KMS-11 (cell line): Measurements from ENCODE around the gene CANT1.

Experiments used
- H2AFZ ChIP-seq: fragments of 200-600 bp; sonication (generic); 2 replicates; pipeline ENCODE4 v1.6.1; 2016; ENCODE audit warnings: antibody characterized with exemption, mixed run types, low read depth
- H3K27ac ChIP-seq: fragments of 200-600 bp; sonication (generic); 2 replicates; pipeline ENCODE4 v1.6.1; 2016; ENCODE audit warnings: mild to moderate bottlenecking, mixed run types
- H3K27me3 ChIP-seq: fragments of 200-600 bp; sonication (generic); 2 replicates; pipeline ENCODE4 v1.6.1; 2017; ENCODE audit warnings: mild to moderate bottlenecking, low read depth, mixed run types, moderate library complexity; ENCODE audit not compliant: insufficient read depth
- H3K36me3 ChIP-seq: fragments of 200-600 bp; sonication (generic); 2 replicates; pipeline ENCODE4 v1.6.1; 2017; ENCODE audit warnings: mild to moderate bottlenecking, mixed run types; ENCODE audit not compliant: insufficient read depth
- H3K4me1 ChIP-seq: fragments of 200-600 bp; sonication (generic); 2 replicates; pipeline ENCODE4 v1.6.1; 2016; ENCODE audit warnings: mild to moderate bottlenecking, low read depth, mixed run types; ENCODE audit not compliant: poor library complexity, severe bottlenecking
- H3K4me2 ChIP-seq: fragments of 200-600 bp; sonication (generic); 2 replicates; pipeline ENCODE4 v1.7.0; 2016; ENCODE audit warnings: mild to moderate bottlenecking, mixed run types
- H3K4me3 ChIP-seq: fragments of 200-600 bp; sonication (generic); IDR thresholded peaks from 2 replicates; pipeline ENCODE4 v1.6.1; 2017; ENCODE audit warnings: low read depth, low read length, mixed read lengths; ENCODE audit not compliant: insufficient read depth
- H3K79me2 ChIP-seq: fragments of 200-600 bp; sonication (generic); 2 replicates; pipeline ENCODE4 v1.6.1; 2016; ENCODE audit warnings: low read depth, mixed run types; ENCODE audit not compliant: insufficient read depth
- H3K9ac ChIP-seq: fragments of 200-600 bp; sonication (generic); 2 replicates; pipeline ENCODE4 v1.6.1; 2016; ENCODE audit warnings: mild to moderate bottlenecking, mixed run types
- H4K20me1 ChIP-seq: fragments of 200-600 bp; sonication (generic); 2 replicates; pipeline ENCODE4 v1.6.1; 2016; ENCODE audit warnings: mild to moderate bottlenecking, mixed run types; ENCODE audit not compliant: insufficient read depth
- TF ChIP-seq, protein P1 (sequence below): fragments of 200-600 bp; sonication (generic); conservative IDR thresholded peaks from 2 replicates; pipeline ENCODE4 v1.6.1; 2017; ENCODE audit warnings: low read depth, mild to moderate bottlenecking, antibody characterized with exemption, low read length, moderate library complexity, mixed read lengths

Gene CANT1

DNA sequence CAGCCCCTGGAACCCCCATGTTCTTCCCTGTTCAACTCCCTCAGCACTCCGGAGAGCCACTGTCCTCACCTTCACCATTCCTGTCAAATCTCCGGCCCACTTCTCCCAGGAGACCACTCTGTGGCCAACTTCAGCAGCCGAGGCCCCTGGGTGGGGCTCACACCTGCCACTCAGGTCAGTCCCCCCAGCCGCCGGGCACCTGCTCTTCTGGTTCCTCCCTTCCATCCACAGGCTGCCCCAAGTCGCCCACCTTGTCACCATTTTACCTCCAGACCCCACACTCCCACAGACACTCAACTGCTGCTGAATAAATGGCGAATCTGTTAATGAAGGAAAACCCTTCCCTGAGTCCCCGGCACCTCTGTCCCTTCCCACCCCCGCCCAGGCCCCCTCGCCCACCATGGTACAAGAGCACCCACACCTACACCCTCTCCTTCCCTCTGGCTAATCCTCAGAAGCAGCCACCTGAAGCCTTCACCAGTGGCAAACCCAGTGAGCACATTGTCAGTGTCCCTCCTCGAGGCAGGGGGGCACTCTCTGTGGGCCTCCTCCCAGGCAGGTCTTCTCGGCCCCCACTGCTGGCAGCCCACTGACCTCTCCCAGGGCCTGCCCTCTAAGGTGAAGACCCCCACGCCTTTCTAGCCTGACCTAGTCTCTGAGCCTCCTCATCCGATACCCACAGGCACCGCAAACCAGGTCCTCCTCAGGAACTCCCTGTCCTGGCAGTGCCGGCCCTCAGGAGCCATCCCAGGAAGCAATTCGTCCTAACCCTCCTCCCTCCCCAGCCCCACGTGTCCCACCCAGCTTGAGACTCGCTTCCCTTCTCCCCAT, 8.2 kb downstream of the CANT1 start:
- Histone ChIP-seq H3K27ac (no peak overlapping the region), H4K20me1 (no peaks in the 10 kb centered on the region), H2AFZ (no peak overlapping the region), H3K36me3 (peaks cover 9% of the 10 kb centered on the region; the same call in 1 of the 2 replicates), H3K4me3 (no peak overlapping the region), H3K27me3 (no peaks in the 10 kb centered on the region), H3K9ac (no peak overlapping the region), H3K4me1 (no peaks in the 10 kb centered on the region), H3K79me2 (peaks cover 31% of the 10 kb centered on the region; the same call in 1 of the 2 replicates), H3K4me2 (no peak overlapping the region)
- TF ChIP-seq, protein P1, sequence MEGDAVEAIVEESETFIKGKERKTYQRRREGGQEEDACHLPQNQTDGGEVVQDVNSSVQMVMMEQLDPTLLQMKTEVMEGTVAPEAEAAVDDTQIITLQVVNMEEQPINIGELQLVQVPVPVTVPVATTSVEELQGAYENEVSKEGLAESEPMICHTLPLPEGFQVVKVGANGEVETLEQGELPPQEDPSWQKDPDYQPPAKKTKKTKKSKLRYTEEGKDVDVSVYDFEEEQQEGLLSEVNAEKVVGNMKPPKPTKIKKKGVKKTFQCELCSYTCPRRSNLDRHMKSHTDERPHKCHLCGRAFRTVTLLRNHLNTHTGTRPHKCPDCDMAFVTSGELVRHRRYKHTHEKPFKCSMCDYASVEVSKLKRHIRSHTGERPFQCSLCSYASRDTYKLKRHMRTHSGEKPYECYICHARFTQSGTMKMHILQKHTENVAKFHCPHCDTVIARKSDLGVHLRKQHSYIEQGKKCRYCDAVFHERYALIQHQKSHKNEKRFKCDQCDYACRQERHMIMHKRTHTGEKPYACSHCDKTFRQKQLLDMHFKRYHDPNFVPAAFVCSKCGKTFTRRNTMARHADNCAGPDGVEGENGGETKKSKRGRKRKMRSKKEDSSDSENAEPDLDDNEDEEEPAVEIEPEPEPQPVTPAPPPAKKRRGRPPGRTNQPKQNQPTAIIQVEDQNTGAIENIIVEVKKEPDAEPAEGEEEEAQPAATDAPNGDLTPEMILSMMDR, result no peak

DNA sequence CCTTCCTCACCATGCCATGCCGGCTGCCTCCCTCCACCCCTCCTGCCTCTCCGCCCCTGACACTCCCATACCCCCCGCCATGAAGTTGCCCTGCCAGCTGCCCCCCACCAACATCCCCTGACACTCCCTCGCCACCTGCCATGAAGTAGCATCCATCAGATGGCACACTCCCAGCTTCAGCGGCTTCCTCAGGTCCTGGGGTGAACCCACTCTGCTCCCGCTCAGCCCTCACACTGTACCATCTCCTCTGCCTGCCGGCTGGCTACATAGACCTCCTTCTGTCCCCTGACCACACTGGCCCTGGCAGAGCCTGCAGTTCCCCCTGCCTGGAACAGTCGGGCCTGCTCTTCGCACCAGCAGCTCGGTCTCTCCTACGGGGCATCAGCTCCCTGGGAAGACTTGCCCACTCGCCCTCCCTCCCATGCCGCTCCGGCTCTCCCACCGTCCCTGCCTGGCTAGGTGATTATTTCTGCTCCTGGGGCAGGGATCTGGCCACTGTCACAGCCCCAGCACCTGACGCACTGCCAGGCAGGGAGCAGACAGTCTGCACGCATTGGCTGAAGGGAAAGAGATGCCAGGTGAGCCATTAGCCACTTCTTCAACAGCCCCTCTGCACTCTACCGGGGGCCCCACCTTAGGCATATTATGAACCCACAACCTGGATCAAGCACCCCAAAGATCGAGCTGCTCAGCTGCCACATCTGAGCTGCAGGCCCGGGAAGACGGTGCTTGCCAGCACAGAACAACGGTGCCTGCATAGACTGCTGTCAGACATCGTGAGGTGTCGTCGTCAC, 9.0 kb downstream of the CANT1 start:
- H3K4me1 ChIP-seq, result no peaks in the 10 kb centered on the region
- no peaks in the 10 kb centered on the region for H3K27me3 ChIP-seq
- no peak overlapping the region for H3K4me3 ChIP-seq
- H3K79me2 ChIP-seq, result peaks cover 23% of the 10 kb centered on the region; the same call in 1 of the 2 replicates
- no peak overlapping the region for H3K9ac ChIP-seq
- TF ChIP-seq, protein P1, result no peak
- H4K20me1 ChIP-seq, result no peaks in the 10 kb centered on the region
- no peak overlapping the region for H3K27ac ChIP-seq
- no peak overlapping the region for H3K4me2 ChIP-seq
- H2AFZ ChIP-seq, result no peak overlapping the region
- peaks cover 9% of the 10 kb centered on the region; the same call in 1 of the 2 replicates for H3K36me3 ChIP-seq

DNA sequence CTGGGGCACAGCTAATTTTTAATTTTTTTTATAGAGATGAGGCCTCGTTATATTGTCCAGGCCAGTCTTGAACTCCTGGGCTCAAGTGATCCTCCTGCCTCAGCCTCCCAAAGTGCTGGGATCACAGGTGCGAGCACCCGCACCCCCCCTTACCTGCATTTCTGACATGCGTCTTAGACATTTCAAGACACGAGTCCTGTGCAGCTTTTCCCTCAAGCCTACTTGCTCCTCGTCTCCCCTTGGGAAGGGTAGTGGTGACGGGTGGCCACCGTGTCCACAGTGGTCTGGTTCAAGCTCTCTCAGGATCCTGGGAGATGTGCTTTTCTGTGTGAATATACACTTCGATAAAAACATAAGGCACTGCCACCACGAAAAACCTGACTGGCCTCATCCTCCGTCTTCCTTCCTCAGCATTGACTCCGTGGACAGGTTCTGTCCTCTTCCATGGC, 9.6 kb downstream of the CANT1 start:
- H2AFZ ChIP-seq, result no peak overlapping the region
- H3K4me1 ChIP-seq, result no peaks in the 10 kb centered on the region
- H4K20me1 ChIP-seq, result no peaks in the 10 kb centered on the region
- no peak overlapping the region for H3K27ac ChIP-seq
- H3K9ac ChIP-seq, result no peak overlapping the region
- peaks cover 9% of the 10 kb centered on the region; the same call in 1 of the 2 replicates for H3K36me3 ChIP-seq
- H3K27me3 ChIP-seq, result no peaks in the 10 kb centered on the region
- TF ChIP-seq, protein P1, result no peak
- H3K4me2 ChIP-seq, result no peak overlapping the region
- H3K4me3 ChIP-seq, result no peak overlapping the region
- peaks cover 22% of the 10 kb centered on the region; the same call in 1 of the 2 replicates for H3K79me2 ChIP-seq

DNA sequence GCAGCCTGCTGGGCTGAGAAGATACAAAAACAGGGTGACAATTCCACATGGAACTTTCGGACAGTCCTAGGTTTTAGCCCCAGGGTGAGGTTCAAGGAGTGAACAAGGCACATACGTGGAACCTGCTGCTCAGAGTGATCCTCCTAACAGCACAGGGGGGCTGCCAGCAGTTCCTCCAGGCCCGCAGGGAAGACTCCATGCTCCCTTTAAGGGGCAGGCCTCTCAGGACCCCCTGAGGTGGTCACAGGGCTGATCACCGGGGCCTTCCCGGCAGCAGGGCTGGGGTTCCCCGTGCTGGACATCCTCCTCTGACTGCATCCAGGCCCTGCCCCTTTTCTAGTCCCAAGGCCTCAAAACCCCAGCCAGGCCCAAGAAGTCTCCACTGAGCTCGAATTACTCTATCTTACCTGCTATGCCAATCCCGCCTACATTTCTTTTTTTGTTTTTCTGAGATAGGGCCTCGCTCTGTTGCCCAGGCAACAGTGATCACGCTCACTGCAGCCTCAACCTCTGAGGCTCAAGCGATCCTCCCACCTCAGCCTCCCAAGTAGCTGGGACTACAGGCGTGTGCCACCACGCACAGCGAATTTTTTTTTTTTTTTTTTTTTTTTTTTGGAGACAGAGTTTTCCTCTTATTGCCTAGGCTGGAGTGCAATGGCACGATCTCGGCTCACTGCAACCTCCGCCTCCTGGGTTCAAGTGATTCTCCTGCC, 10.4 kb downstream of the CANT1 start:
- H4K20me1 ChIP-seq, result no peaks in the 10 kb centered on the region
- TF ChIP-seq, protein P1, result no peak
- peaks cover 9% of the 10 kb centered on the region; the same call in 1 of the 2 replicates for H3K36me3 ChIP-seq
- peaks cover 22% of the 10 kb centered on the region; the same call in 1 of the 2 replicates for H3K79me2 ChIP-seq
- H3K9ac ChIP-seq, result no peak overlapping the region
- no peaks in the 10 kb centered on the region for H3K4me1 ChIP-seq
- no peak overlapping the region for H3K4me3 ChIP-seq
- H3K4me2 ChIP-seq, result no peak overlapping the region
- no peak overlapping the region for H3K27ac ChIP-seq
- H3K27me3 ChIP-seq, result no peaks in the 10 kb centered on the region
- no peak overlapping the region for H2AFZ ChIP-seq
